ENCODE data around the gene GIT1.

The GIT1 gene, protein sequence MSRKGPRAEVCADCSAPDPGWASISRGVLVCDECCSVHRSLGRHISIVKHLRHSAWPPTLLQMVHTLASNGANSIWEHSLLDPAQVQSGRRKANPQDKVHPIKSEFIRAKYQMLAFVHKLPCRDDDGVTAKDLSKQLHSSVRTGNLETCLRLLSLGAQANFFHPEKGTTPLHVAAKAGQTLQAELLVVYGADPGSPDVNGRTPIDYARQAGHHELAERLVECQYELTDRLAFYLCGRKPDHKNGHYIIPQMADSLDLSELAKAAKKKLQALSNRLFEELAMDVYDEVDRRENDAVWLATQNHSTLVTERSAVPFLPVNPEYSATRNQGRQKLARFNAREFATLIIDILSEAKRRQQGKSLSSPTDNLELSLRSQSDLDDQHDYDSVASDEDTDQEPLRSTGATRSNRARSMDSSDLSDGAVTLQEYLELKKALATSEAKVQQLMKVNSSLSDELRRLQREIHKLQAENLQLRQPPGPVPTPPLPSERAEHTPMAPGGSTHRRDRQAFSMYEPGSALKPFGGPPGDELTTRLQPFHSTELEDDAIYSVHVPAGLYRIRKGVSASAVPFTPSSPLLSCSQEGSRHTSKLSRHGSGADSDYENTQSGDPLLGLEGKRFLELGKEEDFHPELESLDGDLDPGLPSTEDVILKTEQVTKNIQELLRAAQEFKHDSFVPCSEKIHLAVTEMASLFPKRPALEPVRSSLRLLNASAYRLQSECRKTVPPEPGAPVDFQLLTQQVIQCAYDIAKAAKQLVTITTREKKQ

DNA sequence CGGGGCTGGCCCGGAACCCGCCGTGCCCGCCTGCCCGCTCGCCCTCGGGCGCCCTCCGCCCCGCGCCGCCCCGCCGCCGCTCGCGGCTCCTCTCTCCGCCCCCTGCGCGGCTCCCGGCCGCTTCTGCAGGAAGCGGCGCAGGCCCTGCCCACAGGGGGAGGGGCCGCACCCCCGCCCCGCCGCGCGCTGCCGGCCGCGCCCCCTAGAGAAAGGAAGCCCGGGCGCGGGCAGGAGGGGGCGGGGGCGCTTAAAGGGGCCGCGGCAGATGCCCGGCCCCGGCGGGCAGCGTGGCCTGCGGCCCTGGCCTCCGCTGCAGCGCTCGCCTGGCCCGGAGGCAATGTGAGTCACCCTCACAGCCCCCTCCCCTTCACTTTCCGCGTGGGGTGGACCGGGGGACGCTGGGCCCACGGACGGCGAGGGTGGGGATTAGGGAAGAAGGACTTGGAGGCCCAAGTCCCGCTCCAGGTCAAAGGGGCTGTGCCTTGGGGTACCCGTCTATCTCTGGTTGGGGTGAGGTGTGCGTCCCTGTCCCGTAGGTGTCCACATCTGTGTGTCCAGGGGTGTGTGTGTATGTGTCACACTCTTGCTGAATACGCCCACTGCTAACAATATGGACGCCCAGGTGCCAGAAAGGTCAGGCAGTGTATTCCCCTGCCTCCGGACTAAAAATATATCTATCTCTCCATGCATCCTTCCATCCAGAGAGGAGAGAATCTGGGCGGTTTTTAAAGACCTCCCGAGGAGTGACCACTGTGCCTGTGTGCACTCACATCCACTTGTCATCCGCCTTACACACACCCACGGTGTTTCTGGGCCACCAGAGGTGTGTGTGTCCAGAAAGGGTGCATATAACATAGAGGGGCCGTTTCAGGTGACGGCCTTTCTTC lies at the start of gene GIT1:
Gene GIT1 (minus strand): TSS at position 125 of the 887 bp plus-strand sequence. CDS start 270 bp downstream, outside the sequence.
- peak within 1 kb of the TSS; percentile 87 for H3K27ac Mint-ChIP-seq
- peaks cover 43 to 79% of the 10 kb centered on the region in 2 donors for H3K4me1 Mint-ChIP-seq
- H3K36me3 Mint-ChIP-seq: peaks cover 0 to 2% of the 10 kb centered on the region in 2 donors
- peak; percentile 71 to 78 for ATAC-seq (replicated peaks)
- no peaks in the 10 kb centered on the region for H3K9me3 Mint-ChIP-seq
- peak within 1 kb of the TSS; percentile 89 to 90 for H3K4me3 Mint-ChIP-seq
- H3K27me3 Mint-ChIP-seq: peaks cover 0 to 10% of the 10 kb centered on the region in 2 donors
- peak; percentile 73 for DNase-seq

DNA sequence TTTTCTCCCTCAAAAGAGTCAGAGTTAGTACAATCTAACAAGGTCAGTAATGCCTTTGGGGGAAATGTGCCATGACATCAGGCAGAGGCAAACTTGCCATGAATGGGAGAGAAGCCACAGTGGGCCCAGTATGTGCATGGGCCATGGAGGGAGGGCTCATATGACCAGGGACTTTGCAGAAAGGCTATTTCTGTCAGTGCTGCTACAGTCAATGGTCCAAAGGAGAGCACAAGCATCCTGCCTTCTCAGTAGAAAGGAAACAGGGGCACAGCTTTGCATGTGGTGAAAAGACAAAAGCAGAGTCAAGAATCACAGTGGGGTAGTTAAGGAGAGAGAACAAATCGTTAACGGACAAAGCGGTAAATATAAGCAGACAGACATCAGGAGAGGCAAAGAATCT lies 44.4 kb upstream of the GIT1 start:
- ATAC-seq (replicated peaks): no peak
- Mint-ChIP-seq H3K27me3 (no peaks in the 10 kb centered on the region), H3K36me3 (peaks cover 29 to 44% of the 10 kb centered on the region in 2 donors)

DNA sequence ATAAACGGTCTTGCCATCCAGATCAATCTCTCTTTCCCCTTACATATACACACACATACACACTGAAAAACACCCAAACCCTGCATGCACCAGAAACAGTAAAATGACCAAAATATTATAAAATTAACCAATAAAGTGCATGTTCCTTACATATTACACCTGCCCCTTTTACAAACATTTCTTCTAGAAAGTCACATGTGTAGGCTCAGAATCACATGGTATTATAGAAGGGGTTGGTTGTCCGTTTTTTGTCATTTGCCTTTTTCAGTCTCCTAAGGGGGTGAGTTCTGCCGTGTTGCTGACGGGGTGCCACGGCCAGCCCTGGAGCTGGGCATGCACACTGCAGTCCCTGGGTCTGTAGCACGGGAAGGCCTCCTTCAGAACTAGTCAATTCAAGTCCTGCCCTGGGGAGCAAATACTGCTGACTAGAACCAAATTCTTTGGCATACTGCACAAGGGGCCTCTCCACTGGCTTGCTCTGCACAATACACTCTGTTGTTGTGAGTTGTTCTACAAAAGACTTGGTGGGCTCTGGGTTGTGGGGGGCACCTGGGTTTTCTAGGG lies 41.3 kb upstream of the GIT1 start:
- Mint-ChIP-seq H3K36me3 (peaks cover 28 to 52% of the 10 kb centered on the region in 2 donors), H3K9me3 (no peaks in the 10 kb centered on the region), H3K4me3 (no peak overlapping the region), H3K27me3 (no peaks in the 10 kb centered on the region), H3K27ac (no peak overlapping the region), H3K4me1 (peaks cover 19 to 38% of the 10 kb centered on the region in 2 donors)
- DNase-seq: no peak
- ATAC-seq (replicated peaks): no peak

More for the DNA sequence above, 44.4 kb upstream of the GIT1 start:
- Mint-ChIP-seq H3K9me3 (no peaks in the 10 kb centered on the region), H3K27ac (peak overlapping the region; percentile 56), H3K4me3 (no peak overlapping the region), H3K4me1 (peaks cover 5 to 23% of the 10 kb centered on the region in 2 donors)
- no peak for DNase-seq

DNA sequence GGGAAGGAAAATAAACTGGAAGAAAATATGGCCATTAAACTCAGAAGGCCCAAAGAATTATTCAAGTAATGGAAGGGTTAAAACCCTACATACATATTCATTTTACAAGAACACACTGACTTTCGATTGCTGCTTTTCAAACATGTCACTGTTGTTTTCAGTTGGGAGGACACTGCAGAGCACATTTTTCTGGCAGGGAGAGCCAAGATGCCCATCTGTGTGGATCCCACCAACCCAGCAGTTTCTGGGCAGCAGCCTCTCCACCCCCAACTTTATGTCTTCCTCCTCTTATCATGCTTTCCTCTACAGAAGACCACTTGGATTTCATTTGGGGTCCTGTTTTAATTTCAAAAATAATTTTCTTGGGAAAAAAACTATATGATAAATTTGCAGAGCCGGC lies 40.4 kb upstream of the GIT1 start:
- no peaks in the 10 kb centered on the region for H3K27me3 Mint-ChIP-seq
- H3K9me3 Mint-ChIP-seq: no peaks in the 10 kb centered on the region
- peak overlapping the region; percentile 42 for H3K27ac Mint-ChIP-seq
- DNase-seq: no peak
- H3K36me3 Mint-ChIP-seq: peaks cover 28 to 61% of the 10 kb centered on the region in 2 donors
- H3K4me3 Mint-ChIP-seq: no peak overlapping the region
- no peak for ATAC-seq (replicated peaks)
- peaks cover 24 to 46% of the 10 kb centered on the region in 2 donors for H3K4me1 Mint-ChIP-seq

DNA sequence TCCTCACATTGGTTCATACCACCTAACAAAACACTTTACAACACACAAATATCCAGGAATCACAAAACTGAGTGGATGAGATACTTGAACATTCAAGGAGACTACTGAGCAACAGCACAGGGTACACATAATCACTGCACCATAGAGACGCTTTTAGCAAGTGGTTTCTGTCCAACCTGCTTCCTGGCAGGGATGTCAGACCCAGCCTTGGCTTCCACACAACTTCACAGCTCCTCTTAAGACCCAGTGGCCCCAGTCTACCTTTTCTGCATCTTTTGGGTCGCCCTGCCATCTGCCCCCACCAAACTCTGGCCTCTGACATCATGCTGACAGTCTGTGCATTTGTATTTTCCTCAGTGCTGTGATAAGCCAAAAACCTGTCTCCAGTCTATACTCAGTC lies 39.2 kb upstream of the GIT1 start:
- no peak for DNase-seq
- peak overlapping the region; percentile 9 for H3K27ac Mint-ChIP-seq
- H3K4me3 Mint-ChIP-seq: no peak overlapping the region
- no peaks in the 10 kb centered on the region for H3K9me3 Mint-ChIP-seq
- no peaks in the 10 kb centered on the region for H3K27me3 Mint-ChIP-seq
- peaks cover 31 to 53% of the 10 kb centered on the region in 2 donors for H3K4me1 Mint-ChIP-seq
- ATAC-seq (replicated peaks): no peak
- peaks cover 20 to 55% of the 10 kb centered on the region in 2 donors for H3K36me3 Mint-ChIP-seq

DNA sequence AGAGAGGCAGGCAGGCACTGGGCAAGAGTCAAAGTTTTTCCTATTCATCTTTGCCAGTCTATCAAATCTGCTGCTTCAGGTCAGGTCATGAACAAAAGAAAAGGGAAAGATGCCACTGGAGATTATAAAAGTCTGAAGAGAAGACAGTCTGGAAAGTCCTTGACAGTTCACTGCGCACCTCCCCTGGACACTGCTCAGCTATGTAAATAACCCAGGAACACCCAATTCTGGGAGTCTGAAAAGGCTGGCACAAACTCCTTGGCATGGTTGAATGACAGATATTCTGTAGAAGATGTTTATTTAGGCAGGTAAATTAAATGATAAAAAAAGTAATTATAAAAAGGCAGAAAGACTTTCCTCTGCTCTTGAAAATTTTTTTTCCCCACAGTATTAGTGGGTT lies 38.5 kb upstream of the GIT1 start:
- ATAC-seq (replicated peaks): no peak
- no peaks in the 10 kb centered on the region for H3K9me3 Mint-ChIP-seq
- no peak overlapping the region for H3K4me3 Mint-ChIP-seq
- H3K4me1 Mint-ChIP-seq: peaks cover 36 to 55% of the 10 kb centered on the region in 2 donors
- H3K36me3 Mint-ChIP-seq: peaks cover 20 to 55% of the 10 kb centered on the region in 2 donors
- no peak for DNase-seq
- peak overlapping the region; percentile 90 for H3K27ac Mint-ChIP-seq
- H3K27me3 Mint-ChIP-seq: no peaks in the 10 kb centered on the region

DNA sequence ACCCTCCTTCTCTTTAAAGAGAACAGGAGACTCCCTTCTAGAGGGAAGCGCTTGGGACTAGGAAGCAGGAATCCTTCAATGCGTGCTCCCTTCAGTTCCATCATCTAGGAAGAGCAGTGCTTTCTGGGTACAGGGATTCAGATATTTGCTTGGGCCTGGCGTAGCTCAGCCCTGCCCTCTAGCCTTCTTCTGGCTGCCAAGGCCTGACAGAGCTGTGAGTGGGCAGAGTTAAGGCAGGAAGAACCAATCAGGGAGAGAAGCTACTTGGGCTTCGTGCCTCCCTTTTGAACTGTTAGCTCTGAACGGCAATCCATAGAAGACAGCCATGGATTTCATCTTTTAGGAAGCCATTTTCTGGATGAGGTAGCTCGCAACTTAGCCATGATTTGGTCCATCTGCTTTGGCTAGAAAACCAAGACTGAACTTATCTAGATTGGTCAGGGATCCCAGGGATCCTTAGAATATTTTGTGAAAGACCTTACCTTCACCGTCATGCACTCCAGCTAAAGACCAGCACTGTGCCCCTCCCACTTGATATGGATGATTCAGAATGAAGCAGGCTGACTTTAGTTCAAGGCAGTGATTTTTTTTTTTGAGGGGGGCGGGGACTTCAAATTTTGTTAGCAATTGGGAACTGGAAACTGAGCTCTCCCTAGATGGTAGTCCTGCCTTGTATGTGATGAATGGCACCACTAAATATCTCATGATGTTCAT lies 35.7 kb upstream of the GIT1 start:
- peaks cover 11 to 34% of the 10 kb centered on the region in 2 donors for H3K36me3 Mint-ChIP-seq
- no peaks in the 10 kb centered on the region for H3K27me3 Mint-ChIP-seq
- H3K27ac Mint-ChIP-seq: peak overlapping the region; percentile 31
- H3K4me1 Mint-ChIP-seq: peaks cover 50 to 72% of the 10 kb centered on the region in 2 donors
- no peak overlapping the region for H3K4me3 Mint-ChIP-seq
- DNase-seq: no peak
- ATAC-seq (replicated peaks): no peak
- H3K9me3 Mint-ChIP-seq: no peaks in the 10 kb centered on the region

DNA sequence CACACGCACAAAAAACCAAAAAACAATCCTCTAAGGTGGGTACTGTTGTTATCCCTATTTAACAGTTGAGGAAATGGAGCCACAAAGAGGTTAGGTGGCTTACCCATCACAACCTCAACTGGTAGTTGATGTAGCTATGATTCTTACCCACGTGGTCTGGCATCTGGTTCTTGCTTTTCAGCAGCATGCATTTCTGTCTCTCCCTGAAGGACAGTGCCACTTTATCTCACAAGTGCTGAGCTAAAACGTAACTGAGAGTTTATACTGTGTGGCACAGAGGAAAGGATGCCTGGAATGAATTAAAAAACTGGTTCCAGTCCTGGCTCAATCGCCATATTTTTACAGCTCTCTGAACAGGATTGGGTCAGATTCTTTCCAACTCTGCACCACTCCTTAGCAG lies 35.1 kb upstream of the GIT1 start:
- peaks cover 51 to 77% of the 10 kb centered on the region in 2 donors for H3K4me1 Mint-ChIP-seq
- no peaks in the 10 kb centered on the region for H3K9me3 Mint-ChIP-seq
- ATAC-seq (replicated peaks): no peak
- DNase-seq: no peak
- H3K36me3 Mint-ChIP-seq: peaks cover 11 to 34% of the 10 kb centered on the region in 2 donors
- H3K27me3 Mint-ChIP-seq: no peaks in the 10 kb centered on the region
- peak overlapping the region; percentile 92 for H3K27ac Mint-ChIP-seq
- H3K4me3 Mint-ChIP-seq: no peak overlapping the region

DNA sequence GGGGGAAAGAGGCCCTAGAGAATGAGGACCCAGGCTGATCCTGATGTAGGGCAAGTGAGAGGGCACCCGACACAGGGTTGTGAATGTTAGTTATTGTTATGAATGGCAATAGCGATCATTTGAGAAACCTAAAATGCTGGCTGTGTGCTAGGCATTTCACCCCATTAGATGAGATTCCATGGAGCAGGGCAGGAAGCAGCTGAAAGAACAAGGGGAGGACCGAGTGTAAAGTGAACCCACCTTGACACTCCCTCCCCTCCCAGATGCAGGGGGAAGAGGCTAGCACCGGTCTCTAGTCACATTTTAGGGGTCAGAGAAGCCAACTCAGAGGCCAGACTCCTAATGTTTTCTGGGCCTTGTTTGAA lies 33.8 kb upstream of the GIT1 start:
- ATAC-seq (replicated peaks): peak; percentile 10 to 15
- Mint-ChIP-seq H3K9me3 (no peaks in the 10 kb centered on the region), H3K4me1 (peaks cover 46 to 91% of the 10 kb centered on the region in 2 donors), H3K4me3 (peak overlapping the region; percentile 83 to 87), H3K27ac (peak overlapping the region; percentile 92), H3K36me3 (peaks cover 11 to 28% of the 10 kb centered on the region in 2 donors), H3K27me3 (peaks cover 0 to 3% of the 10 kb centered on the region in 2 donors)
- no peak for DNase-seq

DNA sequence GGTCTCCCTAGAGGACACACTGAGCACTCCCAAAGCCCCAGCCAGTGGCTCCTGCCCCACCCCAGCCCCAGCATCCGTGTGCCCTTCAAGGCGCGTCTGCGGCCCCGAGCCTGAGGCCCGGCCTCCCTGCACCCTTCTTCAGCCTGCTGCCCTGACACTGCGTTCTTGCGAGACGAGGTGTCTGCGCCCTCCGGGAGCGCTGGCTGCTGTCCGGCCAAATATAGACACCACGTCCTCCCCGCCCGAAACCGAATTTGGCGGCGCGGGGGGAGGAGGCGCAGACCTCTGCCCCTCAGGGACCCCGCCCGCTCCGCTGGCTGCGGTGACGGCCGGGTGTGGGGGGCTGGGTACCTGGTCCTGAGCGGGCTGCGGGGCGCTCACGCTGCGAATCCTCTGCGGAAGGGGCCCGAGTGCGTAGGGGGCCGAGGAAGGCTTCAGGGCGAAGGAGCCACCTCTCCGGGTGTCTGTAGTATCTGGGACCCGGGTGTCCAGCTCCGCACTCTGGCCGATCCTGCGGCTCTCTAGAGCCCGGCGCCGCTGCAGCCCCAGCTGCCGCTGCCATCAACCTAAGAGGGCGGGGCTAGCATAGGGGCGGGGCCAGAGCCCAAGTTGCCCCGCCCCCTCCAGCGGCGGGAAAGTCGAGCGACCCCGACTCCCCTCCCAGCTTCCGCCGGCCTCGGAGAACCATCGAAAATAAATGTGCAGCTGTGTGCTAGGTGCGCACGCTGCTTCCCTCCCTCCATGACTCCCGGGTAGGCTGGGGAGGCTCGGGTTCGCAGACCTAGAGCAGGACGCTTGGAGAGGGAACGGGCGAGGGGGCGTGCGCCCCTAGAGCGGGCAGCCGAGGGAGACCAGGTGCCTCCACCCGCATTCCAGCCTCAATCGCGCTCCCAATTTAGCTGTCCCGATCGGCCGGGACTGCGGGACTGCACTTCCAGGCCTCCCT lies 33.2 kb upstream of the GIT1 start, which contains the start of gene CORO6:
Gene CORO6 (minus strand): TSS at position 576 of the 946 bp plus-strand sequence. CDS start 1,491 bp downstream, outside the sequence.
- peaks cover 9 to 24% of the 10 kb centered on the region in 2 donors for H3K36me3 Mint-ChIP-seq
- peak within 1 kb of the TSS; percentile 92 for H3K27ac Mint-ChIP-seq
- H3K27me3 Mint-ChIP-seq: peaks cover 0 to 4% of the 10 kb centered on the region in 2 donors
- H3K9me3 Mint-ChIP-seq: no peaks in the 10 kb centered on the region
- ATAC-seq (replicated peaks) (peak; percentile 69 to 74), DNase-seq (peak; percentile 35)
- peak within 1 kb of the TSS; percentile 83 to 87 for H3K4me3 Mint-ChIP-seq
- H3K4me1 Mint-ChIP-seq: peaks cover 43 to 93% of the 10 kb centered on the region in 2 donors

DNA sequence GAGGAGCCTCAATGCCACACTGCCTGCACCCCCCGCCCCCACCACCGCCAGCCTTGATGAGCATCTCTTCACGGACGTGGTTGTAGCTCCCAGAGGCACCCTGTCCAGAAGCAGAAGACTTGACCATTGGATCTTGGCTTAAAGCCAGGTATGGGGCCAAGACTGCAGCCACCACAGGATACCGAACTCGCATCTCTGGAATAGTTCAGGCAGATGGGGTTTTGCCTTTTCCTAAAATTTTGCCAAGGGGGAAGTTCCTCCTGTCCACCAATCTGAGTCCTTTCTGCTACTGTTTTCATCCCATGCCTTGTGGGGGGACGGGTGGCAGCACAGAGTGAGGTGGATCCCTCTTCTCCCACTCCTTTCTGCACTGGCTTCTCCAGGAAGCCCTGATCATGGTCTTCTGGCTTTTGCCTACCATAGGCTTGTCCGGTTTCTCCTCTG lies 32.3 kb upstream of the GIT1 start:
- Mint-ChIP-seq H3K36me3 (peaks cover 8 to 18% of the 10 kb centered on the region in 2 donors), H3K4me3 (peak overlapping the region; percentile 83 to 87), H3K9me3 (no peaks in the 10 kb centered on the region), H3K4me1 (peaks cover 45 to 93% of the 10 kb centered on the region in 2 donors), H3K27ac (peak overlapping the region; percentile 75), H3K27me3 (peaks cover 5 to 13% of the 10 kb centered on the region in 2 donors)
- DNase-seq: no peak
- ATAC-seq (replicated peaks): no peak

All from stimulated activated naive B cell treated with anti-CD40 and anti-IgM and Interleukin-4, amounts not matched to agents 10 μg/mL and 1 μg/mL and 100 μg/mL, for 72 hours (primary cell).